HUES6 (cell line): Measurements from ENCODE around the gene N4BP2L2.

Source experiments
- H3K27ac ChIP-seq: 2 replicates; pipeline ENCODE4 v1.7.0; 2013; ENCODE audit warnings: low read depth, mild to moderate bottlenecking, low read length, inconsistent platforms
- H3K27me3 ChIP-seq: 2 replicates; pipeline ENCODE4 v1.6.1; 2013; ENCODE audit warnings: low read length; ENCODE audit not compliant: control insufficient read depth, insufficient read depth
- H3K36me3 ChIP-seq: 2 replicates; pipeline ENCODE4 v1.6.1; 2013; ENCODE audit warnings: low read length; ENCODE audit not compliant: control insufficient read depth, insufficient read depth
- H3K4me1 ChIP-seq: 2 replicates; pipeline ENCODE4 v1.6.1; 2013; ENCODE audit warnings: low read length; ENCODE audit not compliant: control insufficient read depth, insufficient read depth
- H3K4me3 ChIP-seq: 2 replicates; pipeline ENCODE4 v1.5.1; 2013; ENCODE audit warnings: low read depth, low read length
- H3K9ac ChIP-seq: one replicate; pipeline ENCODE4 v1.6.1; 2013; ENCODE audit warnings: mild to moderate bottlenecking, low read length
- H3K9me3 ChIP-seq: 2 replicates; pipeline ENCODE4 v1.6.1; 2013; ENCODE audit warnings: low read depth, low read length; ENCODE audit not compliant: control insufficient read depth, insufficient read depth

Gene N4BP2L2

DNA sequence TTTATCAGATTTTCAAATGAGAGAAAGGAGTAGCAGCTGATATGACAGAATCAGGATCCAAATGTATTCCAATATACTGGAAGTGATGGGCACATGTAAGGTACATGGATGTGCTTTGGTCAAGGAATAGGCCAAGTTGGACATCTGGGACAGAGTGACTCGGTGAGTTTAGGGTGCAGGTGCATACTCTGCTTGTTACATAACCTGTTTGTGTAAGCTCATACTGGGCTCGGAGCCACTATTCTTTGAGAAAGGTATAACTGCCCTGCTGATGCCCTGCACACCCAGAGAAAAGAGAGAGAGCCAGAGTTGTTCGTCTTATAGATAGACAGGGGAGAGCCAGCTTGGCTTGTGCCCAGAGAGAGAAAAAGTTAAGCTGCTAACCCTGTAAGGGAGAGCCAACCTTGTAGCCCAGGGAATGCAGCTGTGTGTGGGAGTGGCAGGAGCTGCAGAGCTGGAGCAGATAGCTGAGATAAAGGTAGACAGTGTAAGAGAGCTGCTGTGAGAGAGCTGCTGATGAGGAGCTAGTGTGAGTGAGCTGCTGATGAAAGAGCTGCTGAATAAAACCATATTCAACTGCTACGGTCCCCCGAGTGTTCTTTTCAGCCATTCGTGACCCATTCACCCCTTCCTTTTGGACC is 70.0 kb downstream of the N4BP2L2 start:
- Histone ChIP-seq H3K9ac (no peak overlapping the region), H3K36me3 (no peaks in the 10 kb centered on the region), H3K4me1 (no peaks in the 10 kb centered on the region), H3K27me3 (no peaks in the 10 kb centered on the region), H3K9me3 (no peaks in the 10 kb centered on the region), H3K27ac (no peak overlapping the region), H3K4me3 (no peak overlapping the region)

DNA sequence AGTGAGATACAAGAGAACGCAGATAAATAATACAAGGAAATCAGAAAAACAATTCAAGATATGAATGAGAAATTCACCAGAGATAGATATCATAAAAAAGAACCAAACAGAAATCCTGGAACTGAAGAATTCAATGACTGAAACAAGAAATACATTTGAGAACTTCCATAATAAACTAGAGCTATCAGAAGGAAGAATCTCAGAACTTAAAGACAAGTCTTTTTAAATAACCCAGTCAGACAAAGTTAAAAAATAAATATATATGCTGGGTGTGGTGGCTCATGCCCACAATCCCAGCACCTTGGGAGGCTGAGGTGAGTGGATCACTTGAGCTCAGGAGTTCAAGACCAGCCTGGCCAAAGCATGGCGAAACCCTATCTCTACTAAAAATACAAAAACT is 82.0 kb downstream of the N4BP2L2 start:
- Histone ChIP-seq H3K27me3 (no peaks in the 10 kb centered on the region), H3K9me3 (peaks cover 7% of the 10 kb centered on the region; the same call in 1 of the 2 replicates), H3K4me1 (no peaks in the 10 kb centered on the region), H3K27ac (no peak overlapping the region), H3K36me3 (no peaks in the 10 kb centered on the region), H3K4me3 (no peak overlapping the region), H3K9ac (no peak overlapping the region)

DNA sequence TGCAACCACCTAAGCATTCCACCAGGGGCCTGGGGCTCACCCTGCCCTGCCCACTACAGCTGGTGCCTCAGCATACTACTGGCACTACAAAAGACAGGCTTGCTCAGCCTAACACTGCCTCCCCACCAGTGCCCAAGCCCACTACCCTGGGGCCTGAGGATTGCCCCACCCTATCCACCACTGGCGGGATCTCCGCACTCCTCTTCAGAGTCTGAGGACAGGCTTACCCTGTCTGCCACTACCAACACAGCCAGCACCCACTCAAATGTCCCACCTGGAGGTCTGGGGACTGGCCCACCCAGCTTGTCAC is 83.0 kb downstream of the N4BP2L2 start:
- H3K9ac ChIP-seq: no peak overlapping the region
- no peak overlapping the region for H3K27ac ChIP-seq
- H3K9me3 ChIP-seq: peaks cover 7% of the 10 kb centered on the region; the same call in 1 of the 2 replicates
- no peaks in the 10 kb centered on the region for H3K27me3 ChIP-seq
- H3K36me3 ChIP-seq: no peaks in the 10 kb centered on the region
- no peak overlapping the region for H3K4me3 ChIP-seq
- no peaks in the 10 kb centered on the region for H3K4me1 ChIP-seq

DNA sequence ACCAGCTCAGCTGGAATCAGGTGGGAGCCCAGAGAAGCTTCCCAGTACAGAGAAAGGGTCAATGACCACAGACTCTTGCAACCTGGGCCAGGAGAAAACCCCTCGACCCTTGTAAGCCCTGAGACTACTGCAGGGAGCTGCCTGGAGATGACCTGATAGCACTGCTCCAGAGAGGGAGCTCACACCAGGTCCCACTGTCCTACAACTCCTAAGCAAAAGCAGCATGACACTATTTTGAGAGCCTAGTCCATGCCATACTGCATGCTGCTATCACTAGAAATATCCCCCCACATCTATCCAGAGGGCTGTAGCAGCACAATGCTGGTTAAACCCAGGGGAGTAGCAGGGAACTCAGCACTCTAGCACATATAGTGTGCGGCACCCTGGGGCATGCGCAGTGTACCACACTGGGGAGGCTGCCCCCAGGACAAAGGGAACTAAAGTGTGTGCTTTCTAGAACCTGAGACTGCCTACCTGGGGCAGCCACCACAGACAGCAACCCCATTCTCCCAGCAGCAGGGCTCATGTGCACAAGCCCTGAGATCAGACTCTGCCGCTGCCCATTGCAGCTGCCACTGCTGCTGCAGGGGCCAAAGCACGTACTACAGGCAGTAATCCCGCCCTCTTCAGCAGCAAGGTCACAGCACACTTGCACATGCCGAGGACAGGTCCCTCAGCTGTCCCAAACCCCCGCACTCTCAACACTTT is 83.6 kb downstream of the N4BP2L2 start:
- Histone ChIP-seq H3K36me3 (no peaks in the 10 kb centered on the region), H3K4me3 (no peak overlapping the region), H3K9ac (no peak overlapping the region), H3K9me3 (peaks cover 7% of the 10 kb centered on the region; the same call in 1 of the 2 replicates), H3K4me1 (no peaks in the 10 kb centered on the region), H3K27ac (no peak overlapping the region), H3K27me3 (no peaks in the 10 kb centered on the region)

DNA sequence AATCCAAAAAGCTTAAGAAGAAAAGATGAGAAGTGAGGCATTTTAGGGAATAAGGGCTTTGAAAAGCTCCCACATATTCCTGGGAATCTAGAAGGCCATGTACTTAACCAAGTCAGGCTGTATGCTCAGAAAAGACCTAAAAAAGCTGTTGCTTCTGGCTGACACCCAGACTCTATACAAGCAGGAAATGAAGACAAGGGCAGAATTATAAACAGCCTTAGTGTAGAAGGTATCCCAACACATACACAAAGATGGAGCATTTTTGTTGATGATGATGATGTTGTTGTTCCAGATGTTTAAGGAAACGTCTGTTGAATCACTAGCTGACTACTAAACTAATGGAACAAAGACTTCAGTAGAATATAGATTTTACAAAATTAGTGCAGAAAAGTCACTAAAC is 84.6 kb downstream of the N4BP2L2 start:
- Histone ChIP-seq H3K4me3 (no peak overlapping the region), H3K9me3 (peaks cover 7% of the 10 kb centered on the region; the same call in 1 of the 2 replicates), H3K9ac (no peak overlapping the region), H3K36me3 (no peaks in the 10 kb centered on the region), H3K4me1 (no peaks in the 10 kb centered on the region), H3K27ac (no peak overlapping the region), H3K27me3 (no peaks in the 10 kb centered on the region)

DNA sequence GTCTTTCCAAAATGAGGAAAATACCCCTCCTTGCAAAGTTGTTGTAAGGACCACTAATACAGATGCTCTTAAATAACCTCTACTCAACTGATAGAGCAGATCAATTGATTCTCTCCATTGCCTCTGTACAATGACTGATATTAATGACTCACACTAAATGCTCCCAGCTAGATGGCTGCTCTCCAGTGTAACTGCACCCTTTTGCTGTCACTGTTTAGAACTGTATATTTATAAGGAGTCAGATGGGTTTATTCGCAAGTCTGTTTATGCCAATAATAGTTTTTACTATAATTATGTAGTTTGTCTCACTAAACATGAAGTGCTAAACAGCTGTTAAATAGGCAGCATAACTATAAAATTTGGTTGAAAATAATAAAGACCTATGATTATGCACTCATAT is 89.6 kb downstream of the N4BP2L2 start:
- Histone ChIP-seq H3K27ac (no peak overlapping the region), H3K4me3 (no peak overlapping the region), H3K4me1 (no peaks in the 10 kb centered on the region), H3K27me3 (no peaks in the 10 kb centered on the region), H3K36me3 (no peaks in the 10 kb centered on the region), H3K9me3 (no peaks in the 10 kb centered on the region), H3K9ac (no peak overlapping the region)

DNA sequence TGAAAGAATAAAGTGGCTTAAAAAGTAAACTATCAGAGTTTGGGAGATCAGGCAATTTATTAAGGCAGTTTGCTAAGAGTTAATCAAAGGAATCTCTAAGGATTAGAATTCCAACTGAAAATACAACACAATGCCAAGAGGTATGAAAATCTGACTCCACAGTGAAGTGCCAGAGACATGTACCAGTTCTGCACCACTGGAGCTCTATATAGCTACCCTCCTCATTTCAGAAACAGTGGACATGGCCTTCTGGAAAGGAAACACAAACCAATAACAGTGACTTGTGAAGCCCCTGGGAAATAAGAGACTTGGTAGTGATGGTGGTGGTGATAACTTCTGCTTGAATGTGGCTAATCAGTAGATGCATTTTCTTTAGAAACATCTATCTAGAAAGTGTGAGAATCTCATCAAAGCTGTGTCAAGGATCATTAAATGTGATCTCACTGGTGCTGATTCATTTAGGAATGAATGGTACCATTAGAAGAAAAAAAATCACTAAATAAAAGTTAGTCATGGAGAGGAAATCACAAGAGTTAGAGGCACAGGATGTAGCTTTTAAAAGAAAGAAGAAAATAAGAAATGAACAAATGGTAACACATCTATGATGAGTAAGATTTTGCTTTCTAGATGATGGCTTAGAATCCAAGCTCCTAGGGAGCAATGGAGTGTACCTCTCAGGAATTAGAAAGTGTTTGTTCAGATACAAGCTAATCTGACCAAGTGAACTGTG is 90.5 kb downstream of the N4BP2L2 start:
- Histone ChIP-seq H3K4me1 (no peaks in the 10 kb centered on the region), H3K9ac (no peak overlapping the region), H3K27me3 (no peaks in the 10 kb centered on the region), H3K27ac (no peak overlapping the region), H3K9me3 (no peaks in the 10 kb centered on the region), H3K4me3 (no peak overlapping the region), H3K36me3 (no peaks in the 10 kb centered on the region)

DNA sequence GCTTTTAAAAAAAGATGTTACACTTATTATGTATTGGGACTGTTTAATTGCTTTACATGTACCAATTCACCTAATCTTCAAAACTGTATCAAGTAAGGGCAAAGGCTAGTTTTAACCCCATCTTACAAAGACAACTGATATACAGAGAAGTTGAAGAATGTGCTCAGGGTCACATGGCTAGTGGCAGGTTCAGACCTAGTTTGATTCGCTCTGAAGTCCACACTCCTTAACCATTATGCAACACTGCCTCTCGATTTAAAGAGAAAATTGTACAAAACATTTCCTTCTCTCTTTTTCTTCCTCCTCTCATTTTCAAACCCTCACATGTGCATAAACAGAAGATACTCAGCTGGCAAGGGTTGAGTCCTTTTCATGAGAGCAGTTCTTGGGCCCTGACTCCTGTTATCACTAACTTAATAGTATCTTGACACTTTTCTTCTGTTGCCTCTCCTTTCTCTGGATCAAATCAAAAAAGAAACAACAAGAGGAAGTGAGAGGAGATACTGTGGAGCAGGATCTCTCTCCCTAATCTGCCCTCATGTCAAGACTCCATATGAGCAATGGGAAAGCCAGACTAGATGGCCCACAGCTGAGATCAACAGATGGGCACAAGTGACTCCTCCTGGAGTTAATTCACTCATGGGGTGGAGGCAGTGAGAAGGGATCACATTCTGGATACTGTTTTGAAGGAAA is 91.7 kb downstream of the N4BP2L2 start:
- H3K4me1 ChIP-seq: no peaks in the 10 kb centered on the region
- no peaks in the 10 kb centered on the region for H3K27me3 ChIP-seq
- H3K27ac ChIP-seq: no peak overlapping the region
- H3K36me3 ChIP-seq: no peaks in the 10 kb centered on the region
- H3K9ac ChIP-seq: no peak overlapping the region
- no peaks in the 10 kb centered on the region for H3K9me3 ChIP-seq
- no peak overlapping the region for H3K4me3 ChIP-seq

DNA sequence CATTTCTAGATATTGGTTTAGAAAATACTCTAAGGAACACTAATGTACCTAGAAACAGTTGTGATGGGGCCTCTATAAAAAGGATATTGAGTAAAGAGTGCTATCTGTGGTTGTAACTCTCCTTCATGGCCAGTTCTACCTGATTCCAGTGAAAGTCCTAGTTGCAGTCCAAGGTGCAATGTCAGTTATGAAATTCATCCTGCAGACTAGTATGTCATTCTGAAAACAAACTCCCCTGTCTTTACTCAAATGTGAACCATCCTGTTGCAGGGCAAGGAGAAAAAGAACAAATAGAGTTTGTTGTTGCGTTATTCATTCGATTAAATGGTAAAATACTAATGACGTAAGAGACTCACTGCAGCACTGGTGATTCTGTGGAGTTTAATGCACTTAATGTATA is 92.4 kb downstream of the N4BP2L2 start:
- H3K36me3 ChIP-seq: no peaks in the 10 kb centered on the region
- no peak overlapping the region for H3K9ac ChIP-seq
- H3K4me3 ChIP-seq: no peak overlapping the region
- H3K9me3 ChIP-seq: no peaks in the 10 kb centered on the region
- H3K4me1 ChIP-seq: no peaks in the 10 kb centered on the region
- H3K27ac ChIP-seq: no peak overlapping the region
- no peaks in the 10 kb centered on the region for H3K27me3 ChIP-seq

DNA sequence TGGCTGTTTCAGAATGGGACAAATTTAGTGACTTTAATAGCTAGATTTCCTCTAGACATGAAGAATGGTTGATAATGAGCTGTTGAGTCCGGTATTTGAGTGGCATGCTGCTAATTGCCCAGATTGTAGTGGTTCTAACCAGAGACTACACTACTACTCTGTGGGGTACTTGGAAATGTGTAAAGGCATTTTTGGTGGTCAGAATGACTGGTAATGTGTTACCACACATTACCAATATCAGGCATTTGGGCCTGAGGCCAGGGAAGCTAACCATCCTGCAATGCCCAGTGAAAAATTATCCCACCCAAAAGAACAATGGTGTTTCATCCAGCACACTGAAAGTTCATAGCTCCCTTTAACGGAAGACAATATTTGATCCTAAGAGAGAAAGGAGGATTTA is 93.1 kb downstream of the N4BP2L2 start:
- Histone ChIP-seq H3K4me3 (no peak overlapping the region), H3K4me1 (no peaks in the 10 kb centered on the region), H3K9me3 (no peaks in the 10 kb centered on the region), H3K36me3 (no peaks in the 10 kb centered on the region), H3K9ac (no peak overlapping the region), H3K27me3 (no peaks in the 10 kb centered on the region), H3K27ac (no peak overlapping the region)

DNA sequence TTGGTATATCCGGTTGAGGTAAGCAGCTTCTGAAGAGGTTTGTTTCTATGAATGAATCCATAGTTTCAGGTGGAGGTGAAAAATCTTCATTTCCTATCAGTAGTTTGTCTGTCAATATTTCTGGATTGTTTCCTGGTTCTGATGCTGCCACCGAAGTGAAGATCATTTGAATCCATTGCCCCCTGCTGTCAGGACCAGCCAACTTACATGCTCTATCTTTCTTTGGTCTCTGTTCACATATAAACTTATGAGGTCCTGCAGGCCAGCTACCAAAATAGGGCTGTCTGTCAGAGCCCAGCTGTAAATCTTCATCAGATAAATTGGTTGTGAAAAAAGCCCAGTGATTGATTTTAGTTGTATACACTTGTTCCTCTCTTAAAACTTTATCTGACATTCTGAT is 95.5 kb downstream of the N4BP2L2 start:
- H3K36me3 ChIP-seq: no peaks in the 10 kb centered on the region
- H3K4me1 ChIP-seq: no peaks in the 10 kb centered on the region
- H3K9me3 ChIP-seq: no peaks in the 10 kb centered on the region
- H3K9ac ChIP-seq: no peak overlapping the region
- no peak overlapping the region for H3K4me3 ChIP-seq
- H3K27ac ChIP-seq: no peak overlapping the region
- H3K27me3 ChIP-seq: no peaks in the 10 kb centered on the region
